Measurements from ENCODE around the gene TBC1D21. TPM values are rescaled to one million over a fixed set of nuclear protein-coding genes. Genes with fewer than 3 reads are reported as not detected.

TBC1D21 gene
- total and polyA plus RNA-seq, 2 experiments from 2014 or later, result not detected

DNA sequence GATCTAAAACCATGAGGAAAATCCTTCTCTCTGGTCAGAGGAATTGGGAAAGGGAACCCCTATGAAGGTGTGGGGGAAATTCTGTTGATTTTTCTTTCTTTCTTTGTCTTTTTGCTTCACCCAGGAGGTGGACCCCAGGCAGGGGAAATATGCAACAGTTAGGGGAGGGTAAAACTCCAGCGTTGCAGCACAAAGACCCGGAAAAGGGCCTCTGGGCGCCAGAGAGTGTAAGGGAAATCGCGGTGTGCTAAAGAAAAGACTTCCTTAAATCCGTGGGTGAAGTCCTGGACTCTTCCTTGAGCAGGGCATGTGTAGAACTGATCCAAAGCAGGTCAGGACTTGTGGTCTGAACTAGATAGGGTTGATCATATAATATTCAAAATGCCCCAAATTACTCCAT lies 11.1 kb upstream of the TBC1D21 start:
- Histone ChIP-seq H3K36me3 (no peaks in the 10 kb centered on the region), H3K27me3 (no peaks in the 10 kb centered on the region), H3K4me3 (no peak overlapping the region), H3K9me3 (ENCODE audit: low read depth) (no peaks in the 10 kb centered on the region), H3K4me1 (ENCODE audit: low read depth) (no peaks in the 10 kb centered on the region), H3K27ac (no peak overlapping the region)
- TF ChIP-seq, protein P1, sequence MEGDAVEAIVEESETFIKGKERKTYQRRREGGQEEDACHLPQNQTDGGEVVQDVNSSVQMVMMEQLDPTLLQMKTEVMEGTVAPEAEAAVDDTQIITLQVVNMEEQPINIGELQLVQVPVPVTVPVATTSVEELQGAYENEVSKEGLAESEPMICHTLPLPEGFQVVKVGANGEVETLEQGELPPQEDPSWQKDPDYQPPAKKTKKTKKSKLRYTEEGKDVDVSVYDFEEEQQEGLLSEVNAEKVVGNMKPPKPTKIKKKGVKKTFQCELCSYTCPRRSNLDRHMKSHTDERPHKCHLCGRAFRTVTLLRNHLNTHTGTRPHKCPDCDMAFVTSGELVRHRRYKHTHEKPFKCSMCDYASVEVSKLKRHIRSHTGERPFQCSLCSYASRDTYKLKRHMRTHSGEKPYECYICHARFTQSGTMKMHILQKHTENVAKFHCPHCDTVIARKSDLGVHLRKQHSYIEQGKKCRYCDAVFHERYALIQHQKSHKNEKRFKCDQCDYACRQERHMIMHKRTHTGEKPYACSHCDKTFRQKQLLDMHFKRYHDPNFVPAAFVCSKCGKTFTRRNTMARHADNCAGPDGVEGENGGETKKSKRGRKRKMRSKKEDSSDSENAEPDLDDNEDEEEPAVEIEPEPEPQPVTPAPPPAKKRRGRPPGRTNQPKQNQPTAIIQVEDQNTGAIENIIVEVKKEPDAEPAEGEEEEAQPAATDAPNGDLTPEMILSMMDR (IDR thresholded peaks at IDR 0.05; ENCODE audit: low read depth, low read length), result no peak
- no peak for DNase-seq (ENCODE audit: low read depth in 1 of 2, low spot score in 1 of 2)

DNA sequence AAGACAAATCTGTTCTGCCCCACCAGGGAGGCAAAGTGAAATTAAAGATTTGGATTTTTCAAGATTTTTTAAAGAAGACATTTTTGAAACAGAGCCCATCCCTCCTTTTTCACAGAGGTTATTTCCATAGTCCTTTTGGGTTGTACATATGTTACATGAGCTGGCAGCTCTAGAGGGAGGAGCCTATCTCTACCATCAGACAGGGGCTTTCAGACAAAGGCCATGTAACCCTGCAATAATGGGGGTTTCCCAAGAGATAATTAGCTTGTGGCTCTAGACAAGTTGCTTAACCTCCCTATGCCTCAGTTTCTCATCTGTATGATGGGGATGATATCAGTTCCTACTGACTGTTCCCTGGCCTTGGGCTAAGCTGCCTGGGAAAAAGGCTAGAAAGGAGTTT lies 8.0 kb upstream of the TBC1D21 start:
- H3K9me3 ChIP-seq (ENCODE audit: low read depth), result no peaks in the 10 kb centered on the region
- peaks cover 2% of the 10 kb centered on the region for H3K27me3 ChIP-seq
- no peaks in the 10 kb centered on the region for H3K4me1 ChIP-seq (ENCODE audit: low read depth)
- no peak overlapping the region for H3K4me3 ChIP-seq
- DNase-seq (ENCODE audit: low read depth in 1 of 2, low spot score in 1 of 2), result no peak
- H3K27ac ChIP-seq, result no peak overlapping the region
- H3K36me3 ChIP-seq, result no peaks in the 10 kb centered on the region
- TF ChIP-seq, protein P1 (IDR thresholded peaks at IDR 0.05; ENCODE audit: low read depth, low read length), result no peak

DNA sequence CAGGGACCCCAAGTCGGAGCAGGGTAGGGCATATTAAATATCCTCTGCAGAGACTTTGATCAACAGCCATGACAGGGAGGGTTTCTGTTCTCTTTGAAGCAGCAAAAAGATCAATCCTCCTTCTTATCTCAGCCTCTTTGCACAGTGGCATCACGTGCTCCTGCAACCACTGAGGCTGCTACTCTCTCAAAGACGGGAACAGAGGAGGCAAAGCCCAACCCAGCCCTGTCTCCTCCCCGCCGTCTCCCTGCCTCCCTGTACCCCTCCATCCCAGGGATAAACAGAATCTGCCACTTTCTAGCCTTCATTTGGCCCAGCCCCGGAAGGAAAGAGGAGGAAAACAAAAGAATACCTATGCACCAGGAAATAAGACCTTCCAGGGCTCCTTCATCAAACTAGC lies 7.5 kb upstream of the TBC1D21 start:
- peaks cover 4% of the 10 kb centered on the region for H3K27me3 ChIP-seq
- H3K4me1 ChIP-seq (ENCODE audit: low read depth), result no peaks in the 10 kb centered on the region
- no peak overlapping the region for H3K27ac ChIP-seq
- no peaks in the 10 kb centered on the region for H3K9me3 ChIP-seq (ENCODE audit: low read depth)
- TF ChIP-seq, protein P1 (IDR thresholded peaks at IDR 0.05; ENCODE audit: low read depth, low read length), result no peak
- H3K4me3 ChIP-seq, result no peak overlapping the region
- H3K36me3 ChIP-seq, result no peaks in the 10 kb centered on the region
- no peak for DNase-seq (ENCODE audit: low read depth in 1 of 2, low spot score in 1 of 2)

DNA sequence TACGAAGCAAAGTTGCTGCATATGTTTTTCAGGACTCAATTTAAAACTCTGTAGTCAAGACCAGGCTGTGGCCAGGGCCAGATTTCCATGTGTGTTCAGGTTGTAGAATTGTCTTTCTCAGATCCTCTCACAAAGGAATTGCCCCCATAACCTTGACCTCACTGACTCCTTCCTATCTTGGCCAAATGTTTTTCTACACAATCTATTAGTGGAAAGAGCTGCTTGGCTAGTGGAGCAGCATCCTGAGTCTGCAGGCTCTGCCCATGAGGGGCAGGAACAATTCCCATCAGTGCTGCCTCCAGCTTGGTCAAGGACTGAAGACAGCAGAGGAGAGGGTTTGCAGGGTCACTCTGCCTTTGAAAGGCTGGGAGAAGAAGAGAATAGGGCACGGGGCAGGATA lies 6.9 kb upstream of the TBC1D21 start:
- no peak for DNase-seq (ENCODE audit: low read depth in 1 of 2, low spot score in 1 of 2)
- H3K36me3 ChIP-seq, result no peaks in the 10 kb centered on the region
- H3K27ac ChIP-seq, result no peak overlapping the region
- peaks cover 4% of the 10 kb centered on the region for H3K27me3 ChIP-seq
- no peaks in the 10 kb centered on the region for H3K4me1 ChIP-seq (ENCODE audit: low read depth)
- H3K4me3 ChIP-seq, result no peak overlapping the region
- H3K9me3 ChIP-seq (ENCODE audit: low read depth), result no peaks in the 10 kb centered on the region
- TF ChIP-seq, protein P1 (IDR thresholded peaks at IDR 0.05; ENCODE audit: low read depth, low read length), result no peak

DNA sequence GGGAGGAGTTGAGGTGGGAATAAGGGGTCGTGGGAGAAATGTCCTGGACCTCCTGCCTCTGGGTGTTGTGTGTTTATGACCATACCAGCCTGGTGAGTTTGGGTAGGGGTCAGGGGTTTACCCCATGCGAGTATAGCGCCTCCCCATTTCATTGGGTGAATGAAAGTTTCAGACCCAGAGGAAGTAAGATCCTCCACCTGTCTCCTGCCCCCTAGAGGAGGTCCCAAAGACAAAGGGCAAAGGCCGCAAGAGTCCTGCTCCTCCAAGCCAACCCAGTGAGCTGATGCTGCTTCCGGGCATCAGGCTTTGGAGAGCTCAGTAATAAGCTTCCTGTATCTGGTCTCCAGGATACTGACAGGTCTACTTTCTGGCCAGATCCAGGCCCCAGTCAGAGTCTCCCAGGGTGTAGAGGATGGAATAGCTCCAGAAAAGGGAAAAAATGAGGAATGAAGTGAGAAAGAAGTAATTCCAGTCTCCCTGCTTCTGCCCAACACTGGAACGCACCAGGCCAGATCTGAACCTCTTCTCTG lies 6.4 kb upstream of the TBC1D21 start:
- no peaks in the 10 kb centered on the region for H3K4me1 ChIP-seq (ENCODE audit: low read depth)
- no peak for DNase-seq (ENCODE audit: low read depth in 1 of 2, low spot score in 1 of 2)
- TF ChIP-seq, protein P1 (IDR thresholded peaks at IDR 0.05; ENCODE audit: low read depth, low read length), result peak; percentile 7
- no peak overlapping the region for H3K4me3 ChIP-seq
- no peaks in the 10 kb centered on the region for H3K36me3 ChIP-seq
- no peaks in the 10 kb centered on the region for H3K9me3 ChIP-seq (ENCODE audit: low read depth)
- H3K27ac ChIP-seq, result no peak overlapping the region
- H3K27me3 ChIP-seq, result peaks cover 4% of the 10 kb centered on the region

DNA sequence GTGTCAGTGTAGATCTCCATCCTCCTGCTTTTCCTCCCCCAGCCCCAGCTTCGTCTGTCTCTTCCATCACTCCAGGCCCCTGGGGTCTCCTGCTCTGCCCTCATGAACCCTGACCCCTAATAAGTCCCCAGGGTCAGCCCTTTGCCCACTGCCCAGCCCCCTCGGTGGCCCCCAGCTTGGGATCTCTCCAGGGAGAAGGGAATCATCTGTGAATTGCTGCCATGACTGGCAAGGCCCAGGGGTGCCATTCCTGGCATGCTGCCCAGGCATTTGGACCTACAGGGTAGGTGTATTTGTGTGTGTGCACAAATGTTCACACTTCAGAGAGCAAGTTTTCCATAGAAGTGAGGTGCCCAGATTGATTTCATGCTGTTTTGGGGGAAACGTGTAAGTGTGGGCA lies 5.9 kb upstream of the TBC1D21 start:
- Histone ChIP-seq H3K4me3 (no peak overlapping the region), H3K9me3 (ENCODE audit: low read depth) (no peaks in the 10 kb centered on the region), H3K27me3 (peaks cover 9% of the 10 kb centered on the region), H3K27ac (no peak overlapping the region), H3K4me1 (ENCODE audit: low read depth) (no peaks in the 10 kb centered on the region), H3K36me3 (no peaks in the 10 kb centered on the region)
- TF ChIP-seq, protein P1 (IDR thresholded peaks at IDR 0.05; ENCODE audit: low read depth, low read length), result no peak
- no peak for DNase-seq (ENCODE audit: low read depth in 1 of 2, low spot score in 1 of 2)

Measured in cardiac muscle cell (in vitro differentiated cells and primary cell).